Spleen (tissue), 7 donors: ENCODE measurements around the gene SPDYE3.

Source experiments
- POLR2A ChIP-seq, 3 donors: fragments of 450-650 bp; IDR thresholded peaks; one replicate each; pipeline ENCODE4 v1.5.1; 2017; ENCODE audit warnings: antibody characterized with exemption in 3 of 3, mild to moderate bottlenecking in 1 of 3
- POLR2AphosphoS5 ChIP-seq, 3 donors: sonication (generic); formaldehyde crosslinking; IDR thresholded peaks; one replicate each; pipeline ENCODE4 v1.5.1; 2017; ENCODE audit warnings: antibody characterized with exemption in 3 of 3
- TF ChIP-seq, protein P1 (sequence below), 11 experiments: fragments of 200-600 bp in 7 of 11; fragments of 450-650 bp in 4 of 11; sonication (generic) in 4 of 11; IDR thresholded peaks in 8 of 11; conservative IDR thresholded peaks in 3 of 11; 1 replicate in 7 of 11; 2 replicates in 4 of 11; pipeline versions ENCODE4 v1.4.0 to v1.8.0; 2016 to 2021; ENCODE audit warnings: antibody characterized with exemption in 11 of 11, inconsistent platforms in 4 of 11, mild to moderate bottlenecking in 1 of 11
- donor health status: DM: no; HTN: no; CAD: no; lungs with moderate emphysema.
- donor health status: DM: no; HTN: no; CAD: no.
- donor health status: DM: no; HTN: no; CAD: no.

DNA sequence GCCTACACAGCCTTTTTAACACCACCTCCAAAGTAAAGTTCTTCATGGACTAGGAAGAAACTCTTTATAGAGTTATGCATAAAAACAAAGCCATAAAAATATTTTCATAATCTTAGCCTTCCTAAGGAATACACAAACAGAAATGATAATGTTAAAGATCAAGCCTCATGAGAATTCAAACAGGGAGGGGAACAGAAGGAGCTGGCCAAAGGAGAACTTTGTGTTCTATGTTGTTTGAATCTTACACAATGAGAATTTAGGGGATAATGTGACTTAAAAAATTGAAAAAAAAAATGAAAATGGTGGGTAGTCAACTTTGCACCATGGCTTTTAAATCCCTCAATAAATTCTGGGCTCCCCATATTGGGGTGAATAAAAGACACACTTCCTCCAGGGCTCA is 41.3 kb downstream of the SPDYE3 start:
- TF ChIP-seq, protein P1, sequence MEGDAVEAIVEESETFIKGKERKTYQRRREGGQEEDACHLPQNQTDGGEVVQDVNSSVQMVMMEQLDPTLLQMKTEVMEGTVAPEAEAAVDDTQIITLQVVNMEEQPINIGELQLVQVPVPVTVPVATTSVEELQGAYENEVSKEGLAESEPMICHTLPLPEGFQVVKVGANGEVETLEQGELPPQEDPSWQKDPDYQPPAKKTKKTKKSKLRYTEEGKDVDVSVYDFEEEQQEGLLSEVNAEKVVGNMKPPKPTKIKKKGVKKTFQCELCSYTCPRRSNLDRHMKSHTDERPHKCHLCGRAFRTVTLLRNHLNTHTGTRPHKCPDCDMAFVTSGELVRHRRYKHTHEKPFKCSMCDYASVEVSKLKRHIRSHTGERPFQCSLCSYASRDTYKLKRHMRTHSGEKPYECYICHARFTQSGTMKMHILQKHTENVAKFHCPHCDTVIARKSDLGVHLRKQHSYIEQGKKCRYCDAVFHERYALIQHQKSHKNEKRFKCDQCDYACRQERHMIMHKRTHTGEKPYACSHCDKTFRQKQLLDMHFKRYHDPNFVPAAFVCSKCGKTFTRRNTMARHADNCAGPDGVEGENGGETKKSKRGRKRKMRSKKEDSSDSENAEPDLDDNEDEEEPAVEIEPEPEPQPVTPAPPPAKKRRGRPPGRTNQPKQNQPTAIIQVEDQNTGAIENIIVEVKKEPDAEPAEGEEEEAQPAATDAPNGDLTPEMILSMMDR (IDR thresholded peaks at IDR 0.05 in 8 of 11, conservative IDR thresholded peaks at IDR 0.05 in 3 of 11), result no peak
- TF ChIP-seq POLR2A (IDR thresholded peaks at IDR 0.05) (no peak), POLR2AphosphoS5 (IDR thresholded peaks at IDR 0.05) (no peak)
